Erythroblast (primary cell): Measurements from ENCODE around the gene SLC39A3.

Experiments
- GATA1 ChIP-seq: IDR thresholded peaks from 2 replicates; pipeline ENCODE4 v1.6.1; 2011; ENCODE audit warnings: low read depth, mild to moderate bottlenecking, control low read depth, low read length, moderate library complexity
- POLR2A ChIP-seq: IDR thresholded peaks from 2 replicates; pipeline ENCODE4 v1.6.1; 2011; ENCODE audit warnings: mild to moderate bottlenecking, low read length

DNA sequence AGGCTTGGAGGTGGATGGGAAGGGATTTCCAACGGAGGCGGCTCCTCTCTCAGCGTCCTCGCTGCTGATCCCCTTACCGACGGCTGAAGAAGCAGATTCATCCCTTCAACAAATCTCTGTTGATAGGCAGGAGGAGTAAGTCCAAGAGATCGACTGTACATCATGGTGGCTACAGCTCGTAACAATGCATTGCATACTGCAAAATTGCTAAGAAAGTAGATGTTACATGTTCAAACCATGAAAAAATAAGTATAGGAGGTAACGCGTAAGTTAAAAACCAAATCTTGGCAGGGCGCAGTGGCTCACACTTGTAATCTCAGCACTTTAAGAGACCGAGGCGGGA is 468 bp upstream of the SLC39A3 start:
- TF ChIP-seq POLR2A (no peak), GATA1 (no peak)
